GDM1 (cell line): ENCODE results near the gene TDG.
"Not testable (repeated sequence)": the region's sequence is repeated elsewhere in the genome, so short reads cannot be mapped to it uniquely, and the experiment has no call there.

Experiments used
- DNase-seq: peaks from one replicate; lab custom pipeline; 2025; lab: John Stamatoyannopoulos, UW

The TDG gene

GRCh38 chr12:103960616-103961227, 5.0 kb upstream of the TDG start:
- no peak for DNase-seq

GRCh38 chr12:103962493-103962892, 3.2 kb upstream of the TDG start:
- DNase-seq: no peak

- no peak for DNase-seq
Measured at GRCh38 chr12:103964805-103965204, 867 bp upstream of the TDG start.

- DNase-seq: no peak
Measured at GRCh38 chr12:103965255-103965589, 450 bp upstream of the TDG start.

GRCh38 chr12:103966736-103967135, 1.1 kb downstream of the TDG start:
- no peak for DNase-seq

- DNase-seq: no peak
Measured at GRCh38 chr12:103969391-103969790, 3.7 kb downstream of the TDG start.

GRCh38 chr12:103973909-103974308, 8.2 kb downstream of the TDG start:
- no peak for DNase-seq

- no peak for DNase-seq
Measured at GRCh38 chr12:103975368-103975767, 9.7 kb downstream of the TDG start.

GRCh38 chr12:103978384-103978982, 12.8 kb downstream of the TDG start:
- DNase-seq: no peak

- no peak for DNase-seq
Measured at GRCh38 chr12:103986829-103987228, 21.2 kb downstream of the TDG start.

GRCh38 chr12:103994235-103994634, 28.6 kb downstream of the TDG start:
- no peak for DNase-seq

- no peak for DNase-seq
Measured at GRCh38 chr12:103996595-103996994, 30.9 kb downstream of the TDG start.

- DNase-seq: no peak
Measured at GRCh38 chr12:103997286-103997900, 31.7 kb downstream of the TDG start.

- DNase-seq: no peak
Measured at GRCh38 chr12:103998976-103999375, 33.3 kb downstream of the TDG start.

- DNase-seq: no peak
Measured at GRCh38 chr12:104000807-104001434, 35.2 kb downstream of the TDG start.

- no peak for DNase-seq
Measured at GRCh38 chr12:104002686-104003085, 37.0 kb downstream of the TDG start.

- no peak for DNase-seq
Measured at GRCh38 chr12:104003596-104003995, 37.9 kb downstream of the TDG start.

- no peak for DNase-seq
Measured at GRCh38 chr12:104006929-104007328, 41.3 kb downstream of the TDG start.

- DNase-seq: no peak
Measured at GRCh38 chr12:104010121-104010520, 44.4 kb downstream of the TDG start.

- DNase-seq: no peak
Measured at GRCh38 chr12:104010606-104011169, 45.0 kb downstream of the TDG start.

- DNase-seq: no peak
Measured at GRCh38 chr12:104011253-104011652, 45.6 kb downstream of the TDG start.

- no peak for DNase-seq
Measured at GRCh38 chr12:104012331-104012730, 46.7 kb downstream of the TDG start.

GRCh38 chr12:104021862-104022261, 56.2 kb downstream of the TDG start:
- DNase-seq: not testable (repeated sequence)
